C4-2B (cell line): ENCODE results near the gene PTGER4.

Experiments used
- CTCF ChIP-seq: fragments of 450-650 bp; conservative IDR thresholded peaks from 2 replicates; pipeline ENCODE4 v1.5.1; 2017; ENCODE audit warnings: mild to moderate bottlenecking
- ZFX ChIP-seq: fragments of 450-650 bp; IDR thresholded peaks from 2 replicates; pipeline ENCODE4 v1.6.1; 2017

GRCh38 chr5:40720069-40720468, 40.4 kb downstream of the PTGER4 start:
- no peak for TF ChIP-seq CTCF
- no peak for TF ChIP-seq ZFX
